GM23248 (cell line): Measurements from ENCODE around the gene MAP4K3. TPM values are rescaled to one million over a fixed set of nuclear protein-coding genes. Genes with fewer than 3 reads are reported as not detected.

Source experiments
- DNase-seq: peaks from one replicate; pipeline ENCODE4 v3.0.0-alpha.2; 2015
- H2AFZ ChIP-seq: fragments of 200-600 bp; sonication (generic); 2 replicates; pipeline ENCODE4 v1.6.1; 2016; ENCODE audit warnings: antibody characterized with exemption
- H3F3A ChIP-seq: fragments of 200-600 bp; sonication (generic); 2 replicates; pipeline ENCODE4 v1.6.1; 2016; ENCODE audit warnings: mild to moderate bottlenecking, antibody characterized with exemption, mixed run types; ENCODE audit not compliant: insufficient read depth
- H3K27ac ChIP-seq: fragments of 200-600 bp; sonication (generic); 2 replicates; pipeline ENCODE4 v1.5.1; 2016; ENCODE audit warnings: mild to moderate bottlenecking
- H3K27me3 ChIP-seq: fragments of 200-600 bp; sonication (generic); replicated peaks from 2 replicates; pipeline ENCODE4 v1.6.1; 2016; ENCODE audit warnings: mild to moderate bottlenecking; ENCODE audit not compliant: insufficient read depth
- H3K36me3 ChIP-seq: fragments of 200-600 bp; sonication (generic); 2 replicates; pipeline ENCODE4 v1.6.1; 2016; ENCODE audit warnings: low read depth, mild to moderate bottlenecking
- H3K4me1 ChIP-seq: fragments of 200-600 bp; sonication (generic); 2 replicates; pipeline ENCODE4 v1.6.1; 2016; ENCODE audit warnings: mild to moderate bottlenecking; ENCODE audit not compliant: insufficient read depth
- H3K4me2 ChIP-seq: fragments of 200-600 bp; sonication (generic); one replicate; pipeline ENCODE4 v1.6.1; 2016; ENCODE audit warnings: mild to moderate bottlenecking; ENCODE audit not compliant: unreplicated experiment
- H3K4me3 ChIP-seq: fragments of 200-600 bp; sonication (generic); 2 replicates; pipeline ENCODE4 v1.5.1; 2016; ENCODE audit warnings: mild to moderate bottlenecking
- H3K79me2 ChIP-seq: fragments of 200-600 bp; sonication (generic); 2 replicates; pipeline ENCODE4 v1.6.1; 2016; ENCODE audit warnings: mild to moderate bottlenecking; ENCODE audit not compliant: insufficient read depth
- H3K9ac ChIP-seq: fragments of 200-600 bp; sonication (generic); 2 replicates; pipeline ENCODE4 v1.6.1; 2016; ENCODE audit warnings: mild to moderate bottlenecking
- H3K9me2 ChIP-seq: fragments of 200-600 bp; sonication (generic); 2 replicates; pipeline ENCODE4 v1.6.1; 2016; ENCODE audit warnings: mixed run types, mild to moderate bottlenecking, moderate library complexity; ENCODE audit not compliant: insufficient read depth
- H3K9me3 ChIP-seq: fragments of 200-600 bp; sonication (generic); one replicate; pipeline ENCODE4 v1.6.1; 2017; ENCODE audit warnings: low read depth
- H4K20me1 ChIP-seq: fragments of 200-600 bp; sonication (generic); 2 replicates; pipeline ENCODE4 v1.6.0; 2016; ENCODE audit not compliant: insufficient read depth
- EZH2 ChIP-seq: fragments of 200-600 bp; sonication (generic); IDR thresholded peaks from 2 replicates; pipeline ENCODE4 v1.6.1; 2018; ENCODE audit warnings: antibody characterized with exemption, mild to moderate bottlenecking; ENCODE audit not compliant: insufficient read depth, poor library complexity, severe bottlenecking
- EZH2phosphoT487 ChIP-seq: fragments of 200-600 bp; sonication (generic); IDR thresholded peaks from 2 replicates; pipeline ENCODE4 v1.6.1; 2018; ENCODE audit warnings: antibody characterized with exemption, moderate library complexity, mild to moderate bottlenecking, low read depth; ENCODE audit not compliant: insufficient read depth
- WGBS, 2 experiments: methylation state at CpG; one replicate each; pipeline ENCODE4 v1.1.6; 2015 to 2017; ENCODE audit warnings: low lambda C conversion rate in 2 of 2, low coverage in 1 of 2; ENCODE audit errors: missing lambda C conversion rate in 2 of 2; 5-methylcytosine and 5-hydroxymethylcytosine counted together
- in situ Hi-C: fragments of 300-500 bp; cut with MboI; formaldehyde crosslinking; loops from 2 replicates; pipeline ENCODE4 v1.15.0; 2020
- polyA plus RNA-seq: library from polyadenylated mRNA; unstranded; fragments of >200 nt; fragmentation: Nextera tagmentation; extraction: Ambion mirVana; gene quantifications from 2 replicates; pipeline ENCODE4 v1.2.1, GENCODE V29; 2016
- total RNA-seq: library from RNA; depleted of rRNA; stranded (reverse); fragments of >200 nt; shearing (Covaris generic); gene quantifications from 2 replicates; pipeline ENCODE4 v1.2.3, GENCODE V29; 2014

Gene MAP4K3
- total and polyA plus RNA-seq, 2 experiments from 2014 or later = 9.9 to 32.0 TPM

DNA sequence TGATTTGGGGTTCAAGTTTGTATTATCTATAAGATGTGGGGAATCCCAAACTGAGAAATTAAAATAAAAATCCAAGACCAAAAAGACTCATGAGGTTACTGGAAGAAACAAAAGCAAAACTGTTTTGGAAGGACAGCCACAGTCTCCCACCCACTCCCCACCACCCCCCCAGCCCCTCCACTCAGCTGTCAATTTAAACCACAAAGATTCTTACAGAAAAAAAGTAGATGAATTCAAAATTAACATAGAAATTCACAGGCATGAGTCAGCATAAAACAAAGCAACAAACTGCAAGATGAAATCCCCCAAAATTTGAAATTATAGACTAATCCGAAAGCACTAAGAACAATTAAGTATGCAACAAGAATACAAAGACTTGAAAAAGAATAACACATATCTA, 12.1 kb downstream of the MAP4K3 start:
- H4K20me1 ChIP-seq = 0 out of 2 replicates have a peak, but pooled peaks cover 4% of the 10 kb centered on the region
- H3K9ac ChIP-seq = no peak overlapping the region
- no peak overlapping the region for H3K4me2 ChIP-seq
- H3K27me3 ChIP-seq = no peaks in the 10 kb centered on the region
- H3F3A ChIP-seq = no peaks in the 10 kb centered on the region
- peaks cover 100% of the 10 kb centered on the region for H3K79me2 ChIP-seq
- no peaks in the 10 kb centered on the region for H3K9me3 ChIP-seq
- no peaks in the 10 kb centered on the region for H3K9me2 ChIP-seq
- TF ChIP-seq EZH2 (no peak), EZH2phosphoT487 (no peak)
- no peak overlapping the region for H3K27ac ChIP-seq
- peaks cover 8% of the 10 kb centered on the region for H3K4me1 ChIP-seq
- H2AFZ ChIP-seq = no peak overlapping the region
- no peaks in the 10 kb centered on the region for H3K36me3 ChIP-seq
- 68 to 74% methylated on average over 1 of the region's 1 CpG for WGBS, 2 experiments
- no peak for DNase-seq
- H3K4me3 ChIP-seq = no peak overlapping the region
- in situ Hi-C loops = no loop called here

DNA sequence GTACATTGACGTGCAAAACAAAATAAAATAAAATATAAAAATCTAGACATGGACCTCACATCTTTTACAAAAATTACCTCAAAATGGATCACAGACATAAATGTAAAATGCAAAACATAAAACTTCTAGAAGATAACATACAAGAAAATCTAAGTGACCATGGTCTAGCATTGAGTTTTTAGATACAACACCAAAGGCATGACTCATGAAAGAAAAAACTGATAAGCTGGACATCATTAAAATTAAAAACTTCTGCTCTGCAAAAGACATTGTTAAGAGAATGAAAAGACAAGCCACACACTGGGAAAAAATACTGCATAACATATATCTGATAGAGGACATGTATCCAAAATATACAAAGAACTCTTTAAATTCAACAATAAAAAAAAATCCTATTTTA, 14.4 kb downstream of the MAP4K3 start:
- TF ChIP-seq EZH2 (no peak), EZH2phosphoT487 (no peak)
- in situ Hi-C loops = no loop called here

DNA sequence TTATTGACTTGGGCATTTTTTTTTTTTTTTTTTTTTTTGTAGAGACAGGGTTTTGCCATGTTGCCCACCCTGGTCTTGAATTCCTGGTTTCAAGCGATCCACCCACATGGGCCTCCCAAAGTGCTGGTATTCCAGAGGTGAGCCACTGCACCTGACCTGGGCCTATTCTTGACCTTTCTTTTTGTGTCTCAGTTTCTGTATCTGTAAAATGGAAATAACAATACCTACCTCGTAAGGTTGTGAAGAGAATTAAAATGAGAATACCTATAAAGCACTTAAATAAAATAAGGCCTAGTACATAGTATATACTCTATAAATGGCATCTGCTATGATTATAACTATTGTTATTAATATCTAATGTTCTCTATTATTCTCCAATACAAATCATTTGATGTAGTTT, 15.7 kb downstream of the MAP4K3 start:
- Histone ChIP-seq H4K20me1 (0 out of 2 replicates have a peak, but pooled peaks cover 4% of the 10 kb centered on the region), H3K9me3 (no peaks in the 10 kb centered on the region), H3K79me2 (peaks cover 98% of the 10 kb centered on the region), H3K9me2 (no peaks in the 10 kb centered on the region), H3K4me1 (peaks cover 31% of the 10 kb centered on the region), H3K4me3 (no peak overlapping the region), H3K27ac (no peak overlapping the region), H3F3A (peaks cover 6% of the 10 kb centered on the region; the same call in 1 of the 2 replicates), H3K36me3 (no peaks in the 10 kb centered on the region), H3K9ac (no peak overlapping the region), H3K27me3 (no peaks in the 10 kb centered on the region), H2AFZ (no peak overlapping the region), H3K4me2 (no peak overlapping the region)
- in situ Hi-C loops = no loop called here
- WGBS, 2 experiments = 96 to 99% methylated on average over 2 of the region's 2 CpGs
- no peak for DNase-seq
- TF ChIP-seq EZH2 = no peak
- TF ChIP-seq EZH2phosphoT487 = no peak

More for the DNA sequence above, 14.4 kb downstream of the MAP4K3 start:
- no peak overlapping the region for H3K9ac ChIP-seq
- H3K4me2 ChIP-seq = no peak overlapping the region
- no peak overlapping the region for H3K4me3 ChIP-seq
- no peak for DNase-seq
- H3K9me2 ChIP-seq = no peaks in the 10 kb centered on the region
- H3K27ac ChIP-seq = no peak overlapping the region
- H2AFZ ChIP-seq = no peak overlapping the region
- peaks cover 24% of the 10 kb centered on the region for H3K4me1 ChIP-seq
- H3K9me3 ChIP-seq = no peaks in the 10 kb centered on the region
- no peaks in the 10 kb centered on the region for H3K36me3 ChIP-seq
- no peaks in the 10 kb centered on the region for H3K27me3 ChIP-seq
- WGBS, 2 experiments = 95 to 100% methylated on average over 1 of the region's 1 CpG
- peaks cover 98% of the 10 kb centered on the region for H3K79me2 ChIP-seq
- H3F3A ChIP-seq = peaks cover 6% of the 10 kb centered on the region; the same call in 1 of the 2 replicates
- 0 out of 2 replicates have a peak, but pooled peaks cover 4% of the 10 kb centered on the region for H4K20me1 ChIP-seq

DNA sequence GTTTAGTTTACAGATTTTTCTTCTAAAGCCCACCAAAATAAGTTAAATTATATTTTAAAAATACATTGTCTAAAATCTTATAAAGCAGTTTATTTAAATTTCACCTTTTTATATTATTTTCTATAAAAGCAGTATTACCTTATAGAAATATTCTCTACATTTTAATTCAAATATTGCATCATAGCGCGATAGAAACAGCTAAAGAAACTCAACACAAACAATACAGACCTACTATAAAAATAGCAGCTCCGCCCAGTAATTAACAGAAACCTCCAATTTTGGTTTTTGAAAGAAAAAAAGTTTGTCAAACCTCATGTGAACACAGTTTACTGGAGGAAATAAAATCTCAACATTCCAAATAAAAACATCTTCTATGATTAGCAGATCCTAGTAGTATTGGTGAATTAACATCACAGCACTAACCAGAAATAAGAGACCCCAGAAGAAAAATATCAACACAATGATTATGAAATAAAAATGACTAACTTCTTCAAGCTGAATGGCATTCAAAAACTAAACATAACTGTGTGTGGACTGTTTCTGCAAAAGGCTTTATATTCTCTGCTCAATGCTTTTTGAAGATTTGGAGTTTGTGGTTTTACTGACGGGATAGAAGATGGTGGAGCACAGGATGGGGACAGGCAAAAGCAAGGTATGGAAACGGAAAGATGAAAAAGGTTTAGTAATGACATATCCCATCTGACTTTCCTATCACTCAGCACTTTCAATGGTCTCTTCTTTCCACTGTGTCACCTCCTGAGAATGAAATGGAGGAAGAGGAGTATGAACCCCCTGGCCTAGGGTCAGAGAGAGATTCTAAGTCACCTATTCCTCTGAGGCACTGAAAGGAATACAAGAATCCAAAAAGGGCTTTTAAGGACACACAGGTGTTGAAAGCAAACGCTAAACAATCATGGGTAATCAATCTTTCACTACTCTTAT, 17.5 kb downstream of the MAP4K3 start:
- peaks cover 6% of the 10 kb centered on the region for H3F3A ChIP-seq
- peak overlapping the region; percentile 30 for H3K4me3 ChIP-seq
- no peaks in the 10 kb centered on the region for H3K9me3 ChIP-seq
- DNase-seq = peak; percentile 47
- H3K9me2 ChIP-seq = no peaks in the 10 kb centered on the region
- H3K27ac ChIP-seq = peak overlapping the region; percentile 47
- peaks cover 97% of the 10 kb centered on the region for H3K79me2 ChIP-seq
- H3K9ac ChIP-seq = no peak overlapping the region; the same call in 1 of the 2 replicates
- in situ Hi-C loops = no loop called here
- no peaks in the 10 kb centered on the region for H3K36me3 ChIP-seq
- peak overlapping the region; percentile 61 for H3K4me2 ChIP-seq
- WGBS, 2 experiments = 40 to 47% methylated on average over 6 of the region's 6 CpGs
- 0 out of 2 replicates have a peak overlapping the region, but pooled peaks have one; percentile 7 for H2AFZ ChIP-seq
- H3K27me3 ChIP-seq = no peaks in the 10 kb centered on the region
- H4K20me1 ChIP-seq = 0 out of 2 replicates have a peak, but pooled peaks cover 3% of the 10 kb centered on the region
- TF ChIP-seq EZH2 = no peak
- H3K4me1 ChIP-seq = peaks cover 36% of the 10 kb centered on the region
